Skeletal muscle tissue (tissue), 2 donors: ENCODE results near the gene RHBDL3. TPM values are rescaled to one million over a fixed set of nuclear protein-coding genes. Genes with fewer than 3 reads are reported as not detected.

Source experiments
- small RNA-seq: library from RNA; depleted of rRNA; stranded (forward); fragments of <200 nt; gene quantifications from one replicate; pipeline ENCODE3, GENCODE V24; 2014
- total RNA-seq: library from RNA; depleted of rRNA; stranded (reverse); fragments of >200 nt; gene quantifications from one replicate; pipeline ENCODE4 v1.2.3, GENCODE V29; 2014

Gene RHBDL3
- total RNA-seq, 1 donor from 2014 or later, result 1.0 TPM

Small RNA genes within 50 kb of the gene (small RNA-seq; reads per million reads assigned to genes)
- not detected for gene UBL5P2

Other genes with a start within 250 kb of the RHBDL3 start
- 51.1 TPM for gene RHOT1, start 123.3 kb upstream of the RHBDL3 start, total RNA-seq
- 20.4 TPM for gene C17orf75, start 76.3 kb downstream of the RHBDL3 start, total RNA-seq
- gene ZNF207, start 84.3 kb downstream of the RHBDL3 start, total RNA-seq, result 78.3 TPM
- 73.1 TPM for gene PSMD11, start 178.7 kb downstream of the RHBDL3 start, total RNA-seq
- 6.3 TPM for gene CDK5R1, start 221.2 kb downstream of the RHBDL3 start, total RNA-seq